Thyroid gland (tissue), 4 donors: ENCODE results near the gene ARHGAP24.
"Not testable (repeated sequence)": the region's sequence is repeated elsewhere in the genome, so short reads cannot be mapped to it uniquely, and the experiment has no call there.

Experiments
- CTCF ChIP-seq, 6 experiments: fragments of 200-600 bp in 3 of 6; fragments of 450-650 bp in 3 of 6; sonication (generic) in 3 of 6; IDR thresholded peaks; one replicate each; pipeline ENCODE4 v1.5.1; 2016 to 2019; ENCODE audit warnings: antibody characterized with exemption in 6 of 6, mild to moderate bottlenecking in 2 of 6, inconsistent platforms in 1 of 6, moderate library complexity in 1 of 6
- POLR2A ChIP-seq, 2 donors: fragments of 450-650 bp; IDR thresholded peaks; one replicate each; pipeline ENCODE4 v1.6.1; 2017; ENCODE audit warnings: antibody characterized with exemption in 2 of 2, mild to moderate bottlenecking in 2 of 2, moderate library complexity in 1 of 2

GRCh38 chr4:86021671-86022070 is 546.7 kb downstream of the ARHGAP24 start:
- not testable (repeated sequence) for TF ChIP-seq CTCF, POLR2A (IDR thresholded peaks at IDR 0.05)
